ENCODE results near the gene SLC37A2. TPM values are rescaled to one million over a fixed set of nuclear protein-coding genes. Genes with fewer than 3 reads are reported as not detected.

The SLC37A2 gene
- total and polyA plus RNA-seq, 8 donors, result 0.87 to 5.3 (median 3.2) TPM; not detected in 2

GRCh38 chr11:125111343-125112207, 48.5 kb downstream of the SLC37A2 start, which contains the start of gene TMEM218:
TSS of gene TMEM218 (minus strand) at chr11:125111626. CDS start at chr11:125102241, 9,385 bp downstream.
- Histone ChIP-seq H3K9me3 (no peaks in the 10 kb centered on the region), H3K27me3 (no peaks in the 10 kb centered on the region), H3K4me3 (peak within 1 kb of the TSS; percentile 72 to 89 (median 76)), H3K36me3 (no peaks in the 10 kb centered on the region), H3K4me1 (peaks cover 4 to 17% (median 14%) of the 10 kb centered on the region in 4 donors), H3K27ac (peak within 1 kb of the TSS; percentile 81 to 90 (median 85))
- peak; percentile 99 to 100 for DNase-seq
- TF ChIP-seq POLR2AphosphoS5 (IDR thresholded peaks at IDR 0.05) (peak in 2 of 3 donors; percentile 31 to 61), POLR2A (IDR thresholded peaks at IDR 0.05) (no peak)
- intact Hi-C loops (cut with DNase I; ENCODE audit: low total_unique reads), result no loop called here
- 4 to 6% (median 5%) methylated on average over 40 to 49 of the region's 49 CpGs for WGBS, 5 donors

GRCh38 chr11:125112208-125112604, 49.1 kb downstream of the SLC37A2 start:
- Histone ChIP-seq H3K36me3 (no peaks in the 10 kb centered on the region), H3K9me3 (no peaks in the 10 kb centered on the region), H3K27ac (peak overlapping the region in 4 of 5 donors; percentile 39 to 90 (median 64)), H3K27me3 (no peaks in the 10 kb centered on the region), H3K4me3 (peak overlapping the region; percentile 21 to 89 (median 76)), H3K4me1 (peaks cover 4 to 17% (median 14%) of the 10 kb centered on the region in 4 donors)
- TF ChIP-seq POLR2A (IDR thresholded peaks at IDR 0.05) (no peak), EP300 (IDR thresholded peaks at IDR 0.05) (no peak), CTCF (IDR thresholded peaks at IDR 0.05) (no peak), POLR2AphosphoS5 (IDR thresholded peaks at IDR 0.05) (no peak)
- 80 to 88% (median 85%) methylated on average over 9 of the region's 9 CpGs for WGBS, 5 donors
- intact Hi-C loops (cut with DNase I; ENCODE audit: low total_unique reads), result no loop called here
- no peak for DNase-seq

GRCh38 chr11:125114518-125114917, 51.4 kb downstream of the SLC37A2 start:
- WGBS, 5 donors, result 61 to 71% (median 66%) methylated on average over 7 to 8 of the region's 8 CpGs
- Histone ChIP-seq H3K27me3 (no peaks in the 10 kb centered on the region), H3K36me3 (no peaks in the 10 kb centered on the region), H3K9me3 (no peaks in the 10 kb centered on the region), H3K27ac (no peak overlapping the region), H3K4me1 (peaks cover 4 to 17% (median 14%) of the 10 kb centered on the region in 4 donors), H3K4me3 (no peak overlapping the region)
- TF ChIP-seq POLR2A (IDR thresholded peaks at IDR 0.05) (no peak), EP300 (IDR thresholded peaks at IDR 0.05) (no peak), CTCF (IDR thresholded peaks at IDR 0.05) (no peak), POLR2AphosphoS5 (IDR thresholded peaks at IDR 0.05) (no peak)
- no peak for DNase-seq
- intact Hi-C loops (cut with DNase I; ENCODE audit: low total_unique reads), result no loop called here

GRCh38 chr11:125117429-125117828, 54.3 kb downstream of the SLC37A2 start:
- 45 to 58% (median 55%) methylated on average over 4 of the region's 4 CpGs for WGBS, 5 donors
- Histone ChIP-seq H3K27ac (no peak overlapping the region), H3K9me3 (no peaks in the 10 kb centered on the region), H3K4me3 (no peak overlapping the region), H3K4me1 (no peaks in the 10 kb centered on the region), H3K27me3 (no peaks in the 10 kb centered on the region), H3K36me3 (no peaks in the 10 kb centered on the region)
- intact Hi-C loops (cut with DNase I; ENCODE audit: low total_unique reads), result no loop called here
- TF ChIP-seq EP300 (IDR thresholded peaks at IDR 0.05) (no peak), POLR2A (IDR thresholded peaks at IDR 0.05) (no peak), CTCF (IDR thresholded peaks at IDR 0.05) (no peak), POLR2AphosphoS5 (IDR thresholded peaks at IDR 0.05) (no peak)
- no peak for DNase-seq
